HL-60 (cell line): Measurements from ENCODE around the gene MMP23B.

Experiments
- DNase-seq, 2 experiments: peaks; one replicate each; pipeline ENCODE4 v3.0.0-alpha.2; 2010 to 2020; ENCODE audit warnings: low read depth in 1 of 2, low spot score in 1 of 2
- H3K27ac ChIP-seq: fragments of 250-450 bp; sonication (Bioruptor Pico); replicated peaks from 2 replicates; pipeline ENCODE4 v1.5.1; 2020; ENCODE audit warnings: mild to moderate bottlenecking, moderate library complexity
- H3K27me3 ChIP-seq: fragments of 250-450 bp; sonication (Bioruptor Pico); 2 replicates; pipeline ENCODE4 v1.5.1; 2021; ENCODE audit warnings: mild to moderate bottlenecking, moderate library complexity; ENCODE audit not compliant: insufficient read depth, poor library complexity, severe bottlenecking
- H3K4me3 ChIP-seq: replicated peaks from 2 replicates; pipeline ENCODE4 v1.5.1; 2011; ENCODE audit warnings: mild to moderate bottlenecking, control low read depth, low read length; ENCODE audit not compliant: insufficient read depth
- GABPA ChIP-seq: IDR thresholded peaks from 2 replicates; pipeline ENCODE4 v1.6.1; 2012; ENCODE audit warnings: low read depth
- POLR2AphosphoS5 ChIP-seq: IDR thresholded peaks from 2 replicates; pipeline ENCODE4 v1.6.1; 2012; ENCODE audit warnings: low read depth
- SPI1 ChIP-seq: IDR thresholded peaks from 2 replicates; pipeline ENCODE4 v1.6.1; 2012; ENCODE audit warnings: low read depth, mild to moderate bottlenecking, borderline replicate concordance
- TF ChIP-seq, protein P1 (sequence below): IDR thresholded peaks from 2 replicates; pipeline ENCODE4 v1.6.1; 2012; ENCODE audit warnings: low read depth; ENCODE audit not compliant: insufficient replicate concordance
- TF ChIP-seq, protein P2 (sequence below): IDR thresholded peaks from one replicate; pipeline ENCODE4 v1.5.1; 2011; ENCODE audit warnings: low read length, control low read depth, inconsistent platforms; ENCODE audit not compliant: insufficient read depth

MMP23B gene

GRCh38 chr1:1616045-1616790 lies 15.8 kb upstream of the MMP23B start:
- DNase-seq, result no peak
- no peak overlapping the region for H3K27ac ChIP-seq
- H3K4me3 ChIP-seq, result peak overlapping the region; percentile 68
- H3K27me3 ChIP-seq, result no peaks in the 10 kb centered on the region
- TF ChIP-seq GABPA, result no peak
- TF ChIP-seq SPI1, result no peak
- TF ChIP-seq, protein P1, sequence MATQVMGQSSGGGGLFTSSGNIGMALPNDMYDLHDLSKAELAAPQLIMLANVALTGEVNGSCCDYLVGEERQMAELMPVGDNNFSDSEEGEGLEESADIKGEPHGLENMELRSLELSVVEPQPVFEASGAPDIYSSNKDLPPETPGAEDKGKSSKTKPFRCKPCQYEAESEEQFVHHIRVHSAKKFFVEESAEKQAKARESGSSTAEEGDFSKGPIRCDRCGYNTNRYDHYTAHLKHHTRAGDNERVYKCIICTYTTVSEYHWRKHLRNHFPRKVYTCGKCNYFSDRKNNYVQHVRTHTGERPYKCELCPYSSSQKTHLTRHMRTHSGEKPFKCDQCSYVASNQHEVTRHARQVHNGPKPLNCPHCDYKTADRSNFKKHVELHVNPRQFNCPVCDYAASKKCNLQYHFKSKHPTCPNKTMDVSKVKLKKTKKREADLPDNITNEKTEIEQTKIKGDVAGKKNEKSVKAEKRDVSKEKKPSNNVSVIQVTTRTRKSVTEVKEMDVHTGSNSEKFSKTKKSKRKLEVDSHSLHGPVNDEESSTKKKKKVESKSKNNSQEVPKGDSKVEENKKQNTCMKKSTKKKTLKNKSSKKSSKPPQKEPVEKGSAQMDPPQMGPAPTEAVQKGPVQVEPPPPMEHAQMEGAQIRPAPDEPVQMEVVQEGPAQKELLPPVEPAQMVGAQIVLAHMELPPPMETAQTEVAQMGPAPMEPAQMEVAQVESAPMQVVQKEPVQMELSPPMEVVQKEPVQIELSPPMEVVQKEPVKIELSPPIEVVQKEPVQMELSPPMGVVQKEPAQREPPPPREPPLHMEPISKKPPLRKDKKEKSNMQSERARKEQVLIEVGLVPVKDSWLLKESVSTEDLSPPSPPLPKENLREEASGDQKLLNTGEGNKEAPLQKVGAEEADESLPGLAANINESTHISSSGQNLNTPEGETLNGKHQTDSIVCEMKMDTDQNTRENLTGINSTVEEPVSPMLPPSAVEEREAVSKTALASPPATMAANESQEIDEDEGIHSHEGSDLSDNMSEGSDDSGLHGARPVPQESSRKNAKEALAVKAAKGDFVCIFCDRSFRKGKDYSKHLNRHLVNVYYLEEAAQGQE, result no peak
- TF ChIP-seq, protein P2, sequence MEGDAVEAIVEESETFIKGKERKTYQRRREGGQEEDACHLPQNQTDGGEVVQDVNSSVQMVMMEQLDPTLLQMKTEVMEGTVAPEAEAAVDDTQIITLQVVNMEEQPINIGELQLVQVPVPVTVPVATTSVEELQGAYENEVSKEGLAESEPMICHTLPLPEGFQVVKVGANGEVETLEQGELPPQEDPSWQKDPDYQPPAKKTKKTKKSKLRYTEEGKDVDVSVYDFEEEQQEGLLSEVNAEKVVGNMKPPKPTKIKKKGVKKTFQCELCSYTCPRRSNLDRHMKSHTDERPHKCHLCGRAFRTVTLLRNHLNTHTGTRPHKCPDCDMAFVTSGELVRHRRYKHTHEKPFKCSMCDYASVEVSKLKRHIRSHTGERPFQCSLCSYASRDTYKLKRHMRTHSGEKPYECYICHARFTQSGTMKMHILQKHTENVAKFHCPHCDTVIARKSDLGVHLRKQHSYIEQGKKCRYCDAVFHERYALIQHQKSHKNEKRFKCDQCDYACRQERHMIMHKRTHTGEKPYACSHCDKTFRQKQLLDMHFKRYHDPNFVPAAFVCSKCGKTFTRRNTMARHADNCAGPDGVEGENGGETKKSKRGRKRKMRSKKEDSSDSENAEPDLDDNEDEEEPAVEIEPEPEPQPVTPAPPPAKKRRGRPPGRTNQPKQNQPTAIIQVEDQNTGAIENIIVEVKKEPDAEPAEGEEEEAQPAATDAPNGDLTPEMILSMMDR, result no peak
- TF ChIP-seq POLR2AphosphoS5, result no peak

DNA sequence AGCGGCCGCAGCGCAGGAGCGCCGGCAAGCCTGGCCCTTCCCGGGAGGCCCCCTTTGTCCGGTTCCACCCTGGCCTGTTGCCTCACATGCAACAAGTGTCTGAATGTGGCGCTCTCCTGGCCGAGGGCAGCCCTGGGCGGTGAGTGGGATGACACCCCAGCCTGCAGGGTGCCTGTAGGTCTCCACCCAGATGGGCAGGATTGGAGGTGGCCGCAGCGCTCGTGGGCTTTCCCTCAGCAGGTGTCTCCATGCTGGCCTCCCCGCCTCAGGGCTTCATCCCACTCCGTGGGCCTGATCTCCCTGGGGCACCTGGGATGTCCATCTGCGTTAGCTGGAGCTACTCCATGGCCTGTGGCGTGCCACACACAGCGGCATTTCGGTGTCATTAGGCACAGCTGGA lies 15.1 kb upstream of the MMP23B start:
- Histone ChIP-seq H3K27ac (no peak overlapping the region), H3K27me3 (no peaks in the 10 kb centered on the region), H3K4me3 (peak overlapping the region; percentile 68; the same call in 1 of the 2 replicates)
- no peak for DNase-seq
- TF ChIP-seq GABPA (no peak), SPI1 (no peak), POLR2AphosphoS5 (no peak)
- TF ChIP-seq, protein P2, result no peak
- TF ChIP-seq, protein P1, result no peak

GRCh38 chr1:1617516-1617915 lies 14.5 kb upstream of the MMP23B start:
- no peak for DNase-seq
- Histone ChIP-seq H3K27me3 (no peaks in the 10 kb centered on the region), H3K27ac (no peak overlapping the region), H3K4me3 (no peak overlapping the region)
- TF ChIP-seq, protein P2, result no peak
- TF ChIP-seq GABPA (no peak), POLR2AphosphoS5 (no peak), SPI1 (no peak)
- TF ChIP-seq, protein P1, result no peak
